Renal cortex interstitium (tissue), 11 donors: Measurements from ENCODE around the gene MKLN1. TPM values are rescaled to one million over a fixed set of nuclear protein-coding genes. Genes with fewer than 3 reads are reported as not detected.

Source experiments
- DNase-seq, 11 donors: peaks; one replicate each; pipeline ENCODE4 v3.0.0-alpha.2; 2013; ENCODE audit warnings: low read depth in 9 of 11, low spot score in 4 of 11; ENCODE audit errors: extremely low read depth in 1 of 11
- polyA plus RNA-seq, 3 donors: library from polyadenylated mRNA; unstranded; fragments of 120-200 nt; gene quantifications; one replicate each; pipeline ENCODE4 v1.2.1, GENCODE V29; 2013; ENCODE audit not compliant: insufficient read length in 3 of 3

MKLN1 gene
- polyA plus RNA-seq, 3 donors = 37.8 to 43.3 (median 41.7) TPM

DNA sequence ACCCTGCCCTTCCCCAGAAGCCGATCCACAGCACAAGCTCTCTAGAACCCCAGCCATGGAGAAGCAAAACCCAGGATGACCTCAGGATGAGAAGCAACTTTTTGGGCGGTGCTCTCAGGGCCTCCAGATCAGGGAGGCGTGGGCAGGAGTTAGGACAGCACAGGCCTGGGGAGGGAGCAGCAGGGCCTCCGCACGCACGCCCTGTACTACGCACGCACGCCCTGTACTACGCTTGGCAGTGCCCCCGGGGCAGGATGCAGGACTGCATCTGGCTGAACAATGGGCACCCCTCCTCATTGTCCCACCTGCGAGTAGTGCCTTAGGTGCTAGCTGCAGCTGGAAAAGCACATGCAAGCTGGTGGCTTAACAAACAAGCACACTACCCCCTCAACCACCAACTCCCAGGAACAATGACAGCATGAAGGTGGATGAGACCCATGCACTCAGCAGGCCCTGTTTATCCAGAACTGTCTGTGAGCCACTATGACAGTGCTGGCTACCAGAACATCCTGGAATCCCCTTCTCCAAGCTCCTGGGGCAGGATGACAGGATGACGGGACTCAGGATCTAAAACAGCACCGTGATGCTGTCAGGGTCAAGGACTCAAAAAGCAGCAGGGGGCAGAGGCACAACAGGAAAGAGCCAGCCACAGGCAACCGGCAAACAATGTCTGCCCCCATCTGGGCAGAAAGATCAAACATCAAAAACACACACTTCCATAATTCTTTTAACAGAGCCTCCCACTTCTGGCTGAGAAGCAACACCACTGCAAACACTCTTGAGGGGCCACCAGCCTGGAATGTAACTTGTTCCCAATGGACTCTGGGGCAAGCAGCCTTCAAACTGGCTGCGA lies 217.0 kb downstream of the MKLN1 start:
- DNase-seq = no peak

DNA sequence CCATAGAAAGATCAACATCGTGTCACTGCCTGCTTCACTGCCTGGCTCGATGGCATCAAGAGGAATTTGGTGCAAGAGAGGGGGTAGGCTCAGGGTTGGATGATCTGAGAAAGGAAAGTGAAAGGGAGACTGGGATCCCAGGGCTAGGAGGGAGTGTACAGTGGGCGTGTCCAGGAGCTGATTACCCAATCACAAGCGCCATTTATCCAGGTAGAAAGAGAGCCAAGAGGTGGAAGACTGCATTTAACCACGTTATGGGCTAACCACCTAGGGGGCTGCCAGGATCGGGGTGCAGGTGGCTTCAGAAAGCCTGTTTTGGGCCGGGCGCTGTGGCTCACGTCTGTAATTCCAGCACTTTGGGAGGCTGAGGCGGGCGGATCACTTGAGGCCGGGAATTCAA lies 218.4 kb downstream of the MKLN1 start:
- DNase-seq = no peak

Other genes with a start within 250 kb of the MKLN1 start
- 100 to 1,000 TPM; 669 to 759 (median 678) TPM for gene PODXL, start 228.8 kb downstream of the MKLN1 start, polyA plus RNA-seq